Measurements from ENCODE around the gene HNRNPK. TPM values are rescaled to one million over a fixed set of nuclear protein-coding genes. Genes with fewer than 3 reads are reported as not detected.

HNRNPK gene
- total and polyA plus RNA-seq, 2 of the 13 experiments (the other 11 are each of a cell fraction or from before 2014, with no cell fraction given) = 321 to 712 TPM

DNA sequence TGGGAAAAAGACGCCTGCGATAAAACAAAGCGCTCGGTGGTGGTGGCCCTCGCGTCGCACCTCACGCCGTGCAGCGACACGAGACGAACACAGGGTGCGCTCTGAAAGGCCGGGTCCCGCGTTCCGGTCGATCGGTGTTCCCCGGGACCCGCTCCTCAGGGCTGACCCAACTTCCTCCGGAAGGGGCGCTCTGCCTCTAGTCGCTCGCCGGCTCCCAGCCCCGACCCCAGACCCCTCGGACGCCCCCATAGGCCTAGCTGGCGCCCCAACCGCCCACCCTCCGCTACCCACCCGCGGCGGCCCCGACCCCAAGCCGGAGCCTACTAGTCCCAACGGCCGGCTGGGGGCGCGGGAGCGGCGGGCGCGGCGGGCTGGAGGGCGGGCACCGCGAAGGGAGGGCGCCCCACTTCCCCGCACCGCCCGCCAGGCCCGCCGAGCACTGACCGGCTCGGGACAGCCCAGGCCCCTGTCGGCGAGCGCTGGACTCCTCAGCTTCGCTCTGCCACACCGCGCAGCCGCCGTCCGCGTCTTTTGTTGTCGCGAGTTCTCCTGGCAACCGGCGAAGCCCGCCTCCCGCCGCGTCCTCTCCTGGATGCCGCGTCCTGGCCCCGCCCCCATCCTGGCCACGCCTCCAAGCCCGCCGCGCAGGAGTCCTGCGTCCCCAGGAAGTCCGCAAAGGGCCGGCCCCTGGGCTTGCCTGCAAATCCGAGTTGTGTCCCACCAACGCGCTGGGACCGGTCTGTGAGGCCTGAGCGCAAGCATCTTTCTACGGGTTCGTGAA is 58.9 kb downstream of the HNRNPK start, which contains the start of gene KIF27 (continued):
- no peak for TF ChIP-seq STAT5B (CRISPR knock-in tag; IDR thresholded peaks at IDR 0.05)
- TF ChIP-seq KLF11 (CRISPR knock-in tag; IDR thresholded peaks at IDR 0.05) = no peak
- no peak for TF ChIP-seq ATF7 (IDR thresholded peaks at IDR 0.05)
- TF ChIP-seq ATF7 (CRISPR knock-in tag; IDR thresholded peaks at IDR 0.05) = no peak
- peak; percentile 51; the same call in 1 of the 2 replicates for TF ChIP-seq CHCHD3 (CRISPR knock-in tag; IDR thresholded peaks at IDR 0.05)
- peak; percentile 82; the same call in 1 of the 2 replicates for TF ChIP-seq TAF1 (CRISPR knock-in tag; IDR thresholded peaks at IDR 0.05)
- peak; percentile 71 for TF ChIP-seq ELF3 (CRISPR knock-in tag; IDR thresholded peaks at IDR 0.05)
- TF ChIP-seq, protein P1, sequence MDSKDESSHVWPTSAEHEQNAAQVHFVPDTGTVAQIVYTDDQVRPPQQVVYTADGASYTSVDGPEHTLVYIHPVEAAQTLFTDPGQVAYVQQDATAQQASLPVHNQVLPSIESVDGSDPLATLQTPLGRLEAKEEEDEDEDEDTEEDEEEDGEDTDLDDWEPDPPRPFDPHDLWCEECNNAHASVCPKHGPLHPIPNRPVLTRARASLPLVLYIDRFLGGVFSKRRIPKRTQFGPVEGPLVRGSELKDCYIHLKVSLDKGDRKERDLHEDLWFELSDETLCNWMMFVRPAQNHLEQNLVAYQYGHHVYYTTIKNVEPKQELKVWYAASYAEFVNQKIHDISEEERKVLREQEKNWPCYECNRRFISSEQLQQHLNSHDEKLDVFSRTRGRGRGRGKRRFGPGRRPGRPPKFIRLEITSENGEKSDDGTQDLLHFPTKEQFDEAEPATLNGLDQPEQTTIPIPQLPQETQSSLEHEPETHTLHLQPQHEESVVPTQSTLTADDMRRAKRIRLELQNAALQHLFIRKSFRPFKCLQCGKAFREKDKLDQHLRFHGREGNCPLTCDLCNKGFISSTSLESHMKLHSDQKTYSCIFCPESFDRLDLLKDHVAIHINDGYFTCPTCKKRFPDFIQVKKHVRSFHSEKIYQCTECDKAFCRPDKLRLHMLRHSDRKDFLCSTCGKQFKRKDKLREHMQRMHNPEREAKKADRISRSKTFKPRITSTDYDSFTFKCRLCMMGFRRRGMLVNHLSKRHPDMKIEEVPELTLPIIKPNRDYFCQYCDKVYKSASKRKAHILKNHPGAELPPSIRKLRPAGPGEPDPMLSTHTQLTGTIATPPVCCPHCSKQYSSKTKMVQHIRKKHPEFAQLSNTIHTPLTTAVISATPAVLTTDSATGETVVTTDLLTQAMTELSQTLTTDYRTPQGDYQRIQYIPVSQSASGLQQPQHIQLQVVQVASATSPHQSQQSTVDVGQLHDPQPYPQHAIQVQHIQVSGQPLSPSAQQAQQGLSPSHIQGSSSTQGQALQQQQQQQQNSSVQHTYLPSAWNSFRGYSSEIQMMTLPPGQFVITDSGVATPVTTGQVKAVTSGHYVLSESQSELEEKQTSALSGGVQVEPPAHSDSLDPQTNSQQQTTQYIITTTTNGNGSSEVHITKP (CRISPR knock-in tag; IDR thresholded peaks at IDR 0.05; ENCODE audit: low read depth) = no peak
- no peak for TF ChIP-seq ZNF17 (CRISPR knock-in tag; IDR thresholded peaks at IDR 0.05)
- TF ChIP-seq SAP130 (CRISPR knock-in tag; IDR thresholded peaks at IDR 0.05; ENCODE audit: low read depth) = peak; percentile 83
- TF ChIP-seq, protein P2, sequence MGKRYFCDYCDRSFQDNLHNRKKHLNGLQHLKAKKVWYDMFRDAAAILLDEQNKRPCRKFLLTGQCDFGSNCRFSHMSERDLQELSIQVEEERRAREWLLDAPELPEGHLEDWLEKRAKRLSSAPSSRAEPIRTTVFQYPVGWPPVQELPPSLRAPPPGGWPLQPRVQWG (CRISPR knock-in tag; IDR thresholded peaks at IDR 0.05; ENCODE audit: borderline replicate concordance, low read depth) = no peak
- TF ChIP-seq ZNF430 (CRISPR knock-in tag; IDR thresholded peaks at IDR 0.05) = peak; percentile 92
- TF ChIP-seq DNMT1 (CRISPR knock-in tag; IDR thresholded peaks at IDR 0.05) = no peak
- TF ChIP-seq SAFB2 (CRISPR knock-in tag; IDR thresholded peaks at IDR 0.05; ENCODE audit: borderline replicate concordance, low read depth) = 0 out of 2 replicates have a peak, but pooled peaks have one; percentile 66
- TF ChIP-seq, protein P3, sequence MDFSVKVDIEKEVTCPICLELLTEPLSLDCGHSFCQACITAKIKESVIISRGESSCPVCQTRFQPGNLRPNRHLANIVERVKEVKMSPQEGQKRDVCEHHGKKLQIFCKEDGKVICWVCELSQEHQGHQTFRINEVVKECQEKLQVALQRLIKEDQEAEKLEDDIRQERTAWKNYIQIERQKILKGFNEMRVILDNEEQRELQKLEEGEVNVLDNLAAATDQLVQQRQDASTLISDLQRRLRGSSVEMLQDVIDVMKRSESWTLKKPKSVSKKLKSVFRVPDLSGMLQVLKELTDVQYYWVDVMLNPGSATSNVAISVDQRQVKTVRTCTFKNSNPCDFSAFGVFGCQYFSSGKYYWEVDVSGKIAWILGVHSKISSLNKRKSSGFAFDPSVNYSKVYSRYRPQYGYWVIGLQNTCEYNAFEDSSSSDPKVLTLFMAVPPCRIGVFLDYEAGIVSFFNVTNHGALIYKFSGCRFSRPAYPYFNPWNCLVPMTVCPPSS (IDR thresholded peaks at IDR 0.05) = no peak
- peak; percentile 8; the same call in 1 of the 2 replicates for TF ChIP-seq CEBPG (CRISPR knock-in tag; IDR thresholded peaks at IDR 0.05)
- no peak for TF ChIP-seq SRSF4 (IDR thresholded peaks at IDR 0.05; ENCODE audit: low read depth, low read length, poor library complexity, severe bottlenecking)
- TF ChIP-seq, protein P4, sequence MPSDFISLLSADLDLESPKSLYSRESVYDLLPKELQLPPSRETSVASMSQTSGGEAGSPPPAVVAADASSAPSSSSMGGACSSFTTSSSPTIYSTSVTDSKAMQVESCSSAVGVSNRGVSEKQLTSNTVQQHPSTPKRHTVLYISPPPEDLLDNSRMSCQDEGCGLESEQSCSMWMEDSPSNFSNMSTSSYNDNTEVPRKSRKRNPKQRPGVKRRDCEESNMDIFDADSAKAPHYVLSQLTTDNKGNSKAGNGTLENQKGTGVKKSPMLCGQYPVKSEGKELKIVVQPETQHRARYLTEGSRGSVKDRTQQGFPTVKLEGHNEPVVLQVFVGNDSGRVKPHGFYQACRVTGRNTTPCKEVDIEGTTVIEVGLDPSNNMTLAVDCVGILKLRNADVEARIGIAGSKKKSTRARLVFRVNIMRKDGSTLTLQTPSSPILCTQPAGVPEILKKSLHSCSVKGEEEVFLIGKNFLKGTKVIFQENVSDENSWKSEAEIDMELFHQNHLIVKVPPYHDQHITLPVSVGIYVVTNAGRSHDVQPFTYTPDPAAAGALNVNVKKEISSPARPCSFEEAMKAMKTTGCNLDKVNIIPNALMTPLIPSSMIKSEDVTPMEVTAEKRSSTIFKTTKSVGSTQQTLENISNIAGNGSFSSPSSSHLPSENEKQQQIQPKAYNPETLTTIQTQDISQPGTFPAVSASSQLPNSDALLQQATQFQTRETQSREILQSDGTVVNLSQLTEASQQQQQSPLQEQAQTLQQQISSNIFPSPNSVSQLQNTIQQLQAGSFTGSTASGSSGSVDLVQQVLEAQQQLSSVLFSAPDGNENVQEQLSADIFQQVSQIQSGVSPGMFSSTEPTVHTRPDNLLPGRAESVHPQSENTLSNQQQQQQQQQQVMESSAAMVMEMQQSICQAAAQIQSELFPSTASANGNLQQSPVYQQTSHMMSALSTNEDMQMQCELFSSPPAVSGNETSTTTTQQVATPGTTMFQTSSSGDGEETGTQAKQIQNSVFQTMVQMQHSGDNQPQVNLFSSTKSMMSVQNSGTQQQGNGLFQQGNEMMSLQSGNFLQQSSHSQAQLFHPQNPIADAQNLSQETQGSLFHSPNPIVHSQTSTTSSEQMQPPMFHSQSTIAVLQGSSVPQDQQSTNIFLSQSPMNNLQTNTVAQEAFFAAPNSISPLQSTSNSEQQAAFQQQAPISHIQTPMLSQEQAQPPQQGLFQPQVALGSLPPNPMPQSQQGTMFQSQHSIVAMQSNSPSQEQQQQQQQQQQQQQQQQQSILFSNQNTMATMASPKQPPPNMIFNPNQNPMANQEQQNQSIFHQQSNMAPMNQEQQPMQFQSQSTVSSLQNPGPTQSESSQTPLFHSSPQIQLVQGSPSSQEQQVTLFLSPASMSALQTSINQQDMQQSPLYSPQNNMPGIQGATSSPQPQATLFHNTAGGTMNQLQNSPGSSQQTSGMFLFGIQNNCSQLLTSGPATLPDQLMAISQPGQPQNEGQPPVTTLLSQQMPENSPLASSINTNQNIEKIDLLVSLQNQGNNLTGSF (CRISPR knock-in tag; IDR thresholded peaks at IDR 0.05) = peak; percentile 87
- peak; percentile 78; the same call in 1 of the 2 replicates for TF ChIP-seq HES4 (CRISPR knock-in tag; IDR thresholded peaks at IDR 0.05; ENCODE audit: borderline replicate concordance)
- no peak for TF ChIP-seq ZNF567 (CRISPR knock-in tag; IDR thresholded peaks at IDR 0.05; ENCODE audit: borderline replicate concordance)

Measured in HepG2 (cell line).